ENCODE measurements around the gene KCNG4.
"Not testable (repeated sequence)": the region's sequence is repeated elsewhere in the genome, so short reads cannot be mapped to it uniquely, and the experiment has no call there.

DNA sequence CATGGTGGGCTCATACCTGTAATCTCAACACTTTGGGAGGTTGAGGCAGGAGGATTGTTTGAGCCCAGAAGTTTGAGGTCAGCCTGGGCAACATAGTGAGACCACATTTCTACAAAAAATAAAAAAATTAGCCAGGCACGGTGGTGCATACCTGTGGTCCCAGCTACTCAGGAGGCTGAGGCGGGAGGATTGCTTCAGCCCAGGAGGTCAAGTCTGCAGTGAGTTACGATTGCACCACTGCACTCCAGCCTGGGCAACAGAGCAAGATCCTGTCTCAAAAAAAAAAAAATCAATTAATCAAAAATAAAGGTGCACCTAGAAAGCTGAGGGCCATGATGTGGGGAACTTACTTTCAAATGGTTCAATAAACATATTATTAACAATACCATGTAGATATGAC lies 23.7 kb downstream of the KCNG4 start:
- TF ChIP-seq, protein P1, sequence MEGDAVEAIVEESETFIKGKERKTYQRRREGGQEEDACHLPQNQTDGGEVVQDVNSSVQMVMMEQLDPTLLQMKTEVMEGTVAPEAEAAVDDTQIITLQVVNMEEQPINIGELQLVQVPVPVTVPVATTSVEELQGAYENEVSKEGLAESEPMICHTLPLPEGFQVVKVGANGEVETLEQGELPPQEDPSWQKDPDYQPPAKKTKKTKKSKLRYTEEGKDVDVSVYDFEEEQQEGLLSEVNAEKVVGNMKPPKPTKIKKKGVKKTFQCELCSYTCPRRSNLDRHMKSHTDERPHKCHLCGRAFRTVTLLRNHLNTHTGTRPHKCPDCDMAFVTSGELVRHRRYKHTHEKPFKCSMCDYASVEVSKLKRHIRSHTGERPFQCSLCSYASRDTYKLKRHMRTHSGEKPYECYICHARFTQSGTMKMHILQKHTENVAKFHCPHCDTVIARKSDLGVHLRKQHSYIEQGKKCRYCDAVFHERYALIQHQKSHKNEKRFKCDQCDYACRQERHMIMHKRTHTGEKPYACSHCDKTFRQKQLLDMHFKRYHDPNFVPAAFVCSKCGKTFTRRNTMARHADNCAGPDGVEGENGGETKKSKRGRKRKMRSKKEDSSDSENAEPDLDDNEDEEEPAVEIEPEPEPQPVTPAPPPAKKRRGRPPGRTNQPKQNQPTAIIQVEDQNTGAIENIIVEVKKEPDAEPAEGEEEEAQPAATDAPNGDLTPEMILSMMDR (IDR thresholded peaks at IDR 0.05) = not testable (repeated sequence)
- not testable (repeated sequence) for TF ChIP-seq EZH2 (IDR thresholded peaks at IDR 0.05)

All from neural progenitor cell (in vitro differentiated cells).